Measurements from ENCODE around the gene NKX6-1.

The NKX6-1 gene

DNA sequence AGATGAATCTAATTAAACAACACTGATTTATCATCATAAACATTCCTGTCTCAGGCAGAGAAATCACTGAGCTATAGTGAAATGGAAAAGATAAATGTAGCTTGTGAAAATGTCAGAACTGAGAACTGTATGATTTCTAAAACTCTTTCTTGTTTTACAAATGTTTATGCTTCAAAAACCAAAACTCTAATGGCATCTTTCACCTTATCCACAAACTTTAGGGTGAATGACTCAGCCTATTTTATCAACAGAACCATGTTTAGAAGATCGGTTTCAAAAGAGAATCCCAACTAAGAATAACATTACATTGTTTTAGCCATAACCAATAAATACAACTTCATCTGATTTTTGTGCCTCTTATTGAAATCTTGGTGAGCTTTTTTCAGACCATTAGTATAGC, 21.4 kb downstream of the NKX6-1 start:
- no peak for DNase-seq (ENCODE audit: low read depth)

GRCh38 chr4:84474107-84474506, 25.0 kb downstream of the NKX6-1 start:
- no peak for DNase-seq (ENCODE audit: low read depth)

- DNase-seq (ENCODE audit: low read depth): no peak
Measured at GRCh38 chr4:84472154-84472553, 26.9 kb downstream of the NKX6-1 start.

- DNase-seq (ENCODE audit: low read depth): no peak
Measured at GRCh38 chr4:84470204-84470785, 28.8 kb downstream of the NKX6-1 start.

DNA sequence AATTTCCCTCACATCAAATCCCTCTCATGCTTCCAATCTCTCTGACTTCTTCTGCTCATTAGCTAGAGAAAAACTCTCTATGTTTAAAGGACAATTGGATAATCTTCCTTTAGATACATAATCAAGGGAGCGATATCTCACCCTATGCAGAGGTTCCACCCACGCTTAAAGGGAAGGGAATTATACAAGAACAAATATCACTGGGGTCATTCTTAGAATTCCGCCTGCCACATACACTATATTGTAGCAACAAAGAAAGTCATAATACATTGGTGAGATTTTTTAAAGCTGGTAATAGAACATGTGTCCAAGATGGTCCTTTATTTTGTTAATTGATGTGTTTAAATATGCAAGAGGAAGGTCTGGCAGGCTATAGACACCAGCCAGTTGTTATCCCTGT, 31.5 kb downstream of the NKX6-1 start:
- DNase-seq (ENCODE audit: low read depth): no peak

- DNase-seq (ENCODE audit: low read depth): no peak
Measured at GRCh38 chr4:84459783-84460182, 39.3 kb downstream of the NKX6-1 start.

GRCh38 chr4:84456157-84456556, 42.9 kb downstream of the NKX6-1 start:
- DNase-seq (ENCODE audit: low read depth): no peak

DNA sequence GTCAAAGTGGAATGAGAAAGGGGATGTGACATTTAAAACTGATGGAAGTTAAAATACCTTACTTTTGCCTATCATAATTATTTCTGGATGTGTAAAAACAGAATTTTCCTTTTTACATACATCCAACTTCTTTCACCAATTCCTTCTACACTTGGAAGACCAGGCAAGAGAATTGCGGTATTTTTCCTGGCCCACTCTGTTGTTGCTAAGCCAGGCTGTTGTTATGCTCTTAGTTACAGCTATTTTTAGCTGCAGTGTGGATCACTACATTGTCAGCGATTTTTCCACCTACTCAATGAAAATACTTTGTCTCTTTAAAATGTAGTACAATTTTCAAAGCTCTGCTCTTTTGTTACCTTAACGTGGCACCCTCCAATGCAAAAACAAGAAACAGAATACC, 43.4 kb downstream of the NKX6-1 start:
- DNase-seq (ENCODE audit: low read depth): no peak

GRCh38 chr4:84451546-84451945, 47.5 kb downstream of the NKX6-1 start:
- DNase-seq (ENCODE audit: low read depth): no peak

DNA sequence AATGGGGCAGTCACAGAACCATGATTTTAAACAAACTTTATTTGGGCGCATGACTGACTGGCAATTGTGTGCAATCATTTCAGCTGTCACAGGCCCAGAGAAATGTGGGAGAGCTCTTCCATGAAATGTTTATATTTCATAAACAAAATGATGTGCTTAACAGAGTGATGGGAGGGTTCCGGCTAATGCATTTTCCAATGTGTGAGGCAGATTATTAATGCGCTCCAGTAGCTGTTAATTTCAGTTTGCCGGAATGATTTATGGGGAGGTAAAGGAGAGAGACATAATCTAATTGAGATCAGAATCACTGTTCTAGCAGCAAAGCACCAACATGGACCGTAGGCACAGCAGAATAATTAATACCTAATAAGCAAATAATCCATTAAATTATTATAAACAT, 55.6 kb downstream of the NKX6-1 start:
- no peak for DNase-seq (ENCODE audit: low read depth)

DNA sequence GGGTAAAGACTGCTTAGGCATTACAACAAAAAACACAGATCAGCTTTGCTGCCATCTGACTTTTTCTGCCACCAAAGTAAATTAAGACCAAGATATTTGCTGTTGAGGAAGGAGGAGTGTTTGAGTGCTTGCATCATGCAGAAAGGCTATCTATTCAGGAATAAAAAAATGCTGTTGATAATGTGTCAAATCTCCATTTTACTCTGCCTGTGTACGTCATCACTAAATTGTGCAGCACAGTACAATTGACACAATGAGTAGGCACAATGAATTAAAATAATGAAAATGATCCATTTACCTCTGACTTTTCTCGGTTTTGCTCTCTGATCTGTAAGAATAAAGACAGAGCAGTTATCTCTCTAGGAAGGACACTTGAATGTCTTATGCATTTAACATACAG, 56.3 kb downstream of the NKX6-1 start:
- no peak for DNase-seq (ENCODE audit: low read depth)

All from activated T-helper 1 cell treated with Interleukin-2 at 50 U/mL for 16 hours (primary cell).